Stimulated activated CD4-positive, alpha-beta T cell treated with anti-CD3 and anti-CD28 coated beads, TNF-alpha, amount 100 ng/mL, for 4 hours (primary cell): ENCODE measurements around the gene RDH16.
"Not testable (repeated sequence)": the region's sequence is repeated elsewhere in the genome, so short reads cannot be mapped to it uniquely, and the experiment has no call there.

Source experiments
- DNase-seq, 3 experiments: peaks; one replicate each; pipeline ENCODE4 v3.0.0-alpha.2; 2020; ENCODE audit warnings: low read depth in 3 of 3

The RDH16 gene

GRCh38 chr12:56954057-56954957, 3.1 kb downstream of the RDH16 start:
- no peak for DNase-seq

- DNase-seq: no peak
Observed at GRCh38 chr12:56953314-56953713, 4.1 kb downstream of the RDH16 start.

- DNase-seq: no peak
Observed at GRCh38 chr12:56951582-56952339, 5.6 kb downstream of the RDH16 start.

GRCh38 chr12:56948881-56949280, 8.5 kb downstream of the RDH16 start:
- DNase-seq: no peak

GRCh38 chr12:56948457-56948777, 9.0 kb downstream of the RDH16 start:
- DNase-seq: no peak

- DNase-seq: no peak
Observed at GRCh38 chr12:56947633-56948456, 9.6 kb downstream of the RDH16 start.

- DNase-seq: no peak
Observed at GRCh38 chr12:56943878-56944277, 13.5 kb downstream of the RDH16 start.

- not testable (repeated sequence) for DNase-seq
Observed at GRCh38 chr12:56943374-56943773, 14.0 kb downstream of the RDH16 start.

GRCh38 chr12:56941299-56942017, 15.9 kb downstream of the RDH16 start:
- no peak for DNase-seq

GRCh38 chr12:56940942-56941298, 16.5 kb downstream of the RDH16 start:
- DNase-seq: not testable (repeated sequence)

- no peak for DNase-seq
Observed at GRCh38 chr12:56935752-56936151, 21.7 kb downstream of the RDH16 start.

- DNase-seq: no peak
Observed at GRCh38 chr12:56935157-56935556, 22.3 kb downstream of the RDH16 start.

- DNase-seq: no peak
Observed at GRCh38 chr12:56933826-56934625, 23.4 kb downstream of the RDH16 start, which contains the start of gene SDR9C7. Gene SDR9C7 (minus strand): TSS chr12:56934408. CDS start chr12:56934261, 147 bp downstream.

GRCh38 chr12:56932867-56933266, 24.5 kb downstream of the RDH16 start:
- no peak for DNase-seq

GRCh38 chr12:56932146-56932545, 25.3 kb downstream of the RDH16 start:
- no peak for DNase-seq

GRCh38 chr12:56931474-56931978, 25.9 kb downstream of the RDH16 start:
- DNase-seq: no peak

- DNase-seq: no peak
Observed at GRCh38 chr12:56930241-56930640, 27.2 kb downstream of the RDH16 start.

- no peak for DNase-seq
Observed at GRCh38 chr12:56929780-56930179, 27.6 kb downstream of the RDH16 start.

GRCh38 chr12:56928262-56928661, 29.1 kb downstream of the RDH16 start:
- no peak for DNase-seq

- no peak for DNase-seq
Observed at GRCh38 chr12:56927281-56927680, 30.1 kb downstream of the RDH16 start.
